22Rv1 (cell line): ENCODE measurements around the gene CLDN5.

Source experiments
- ZFX ChIP-seq: fragments of 450-650 bp; IDR thresholded peaks from 2 replicates; pipeline ENCODE4 v1.6.1; 2017; ENCODE audit warnings: antibody characterized with exemption, borderline replicate concordance
- TF ChIP-seq, protein P1 (sequence below): fragments of 450-650 bp; IDR thresholded peaks from 2 replicates; pipeline ENCODE4 v1.5.1; 2017; ENCODE audit warnings: mild to moderate bottlenecking

DNA sequence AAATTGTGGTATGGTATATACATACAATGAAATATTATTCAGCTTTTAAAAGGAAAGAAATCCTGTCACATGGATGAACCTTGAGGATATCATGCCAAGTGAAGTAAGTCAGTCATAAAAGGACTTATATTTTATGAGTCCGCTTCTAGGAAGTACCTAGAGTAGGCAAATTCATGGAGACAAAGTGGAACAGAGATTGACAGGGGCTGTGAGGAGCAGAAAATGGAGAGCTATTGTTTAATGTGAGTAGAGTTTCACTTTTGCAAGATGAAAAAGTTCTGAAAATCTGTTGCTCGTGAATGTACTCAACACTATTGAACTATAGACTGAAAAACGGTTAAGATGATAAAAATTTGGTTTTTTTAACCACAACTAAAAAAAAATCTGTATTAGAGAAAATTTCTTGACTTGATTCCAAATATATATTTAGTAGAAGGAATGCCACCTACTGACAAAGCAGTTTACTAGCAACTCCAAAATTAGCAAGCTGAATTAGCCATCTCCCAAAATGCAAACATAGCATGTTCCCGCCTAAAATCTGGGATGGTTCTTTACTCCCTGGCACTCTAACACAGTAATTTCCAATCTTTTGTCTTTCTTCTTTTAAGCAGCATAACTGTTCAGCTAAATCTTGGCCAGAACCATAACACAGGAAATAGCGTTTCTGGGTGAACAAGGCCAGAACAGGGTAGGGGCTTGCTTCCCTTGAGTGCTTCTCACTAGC is 46.7 kb downstream of the CLDN5 start:
- TF ChIP-seq, protein P1, sequence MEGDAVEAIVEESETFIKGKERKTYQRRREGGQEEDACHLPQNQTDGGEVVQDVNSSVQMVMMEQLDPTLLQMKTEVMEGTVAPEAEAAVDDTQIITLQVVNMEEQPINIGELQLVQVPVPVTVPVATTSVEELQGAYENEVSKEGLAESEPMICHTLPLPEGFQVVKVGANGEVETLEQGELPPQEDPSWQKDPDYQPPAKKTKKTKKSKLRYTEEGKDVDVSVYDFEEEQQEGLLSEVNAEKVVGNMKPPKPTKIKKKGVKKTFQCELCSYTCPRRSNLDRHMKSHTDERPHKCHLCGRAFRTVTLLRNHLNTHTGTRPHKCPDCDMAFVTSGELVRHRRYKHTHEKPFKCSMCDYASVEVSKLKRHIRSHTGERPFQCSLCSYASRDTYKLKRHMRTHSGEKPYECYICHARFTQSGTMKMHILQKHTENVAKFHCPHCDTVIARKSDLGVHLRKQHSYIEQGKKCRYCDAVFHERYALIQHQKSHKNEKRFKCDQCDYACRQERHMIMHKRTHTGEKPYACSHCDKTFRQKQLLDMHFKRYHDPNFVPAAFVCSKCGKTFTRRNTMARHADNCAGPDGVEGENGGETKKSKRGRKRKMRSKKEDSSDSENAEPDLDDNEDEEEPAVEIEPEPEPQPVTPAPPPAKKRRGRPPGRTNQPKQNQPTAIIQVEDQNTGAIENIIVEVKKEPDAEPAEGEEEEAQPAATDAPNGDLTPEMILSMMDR = peak; percentile 47
- TF ChIP-seq ZFX = no peak
